Thoracic aorta (tissue), 2 donors: Measurements from ENCODE around the gene FAM131C. TPM values are rescaled to one million over a fixed set of nuclear protein-coding genes. Genes with fewer than 3 reads are reported as not detected.
"Not testable (repeated sequence)": the region's sequence is repeated elsewhere in the genome, so short reads cannot be mapped to it uniquely, and the experiment has no call there.

Experiments used
- ATAC-seq: fragments of 150-250 bp; one replicate; pipeline ENCODE4 v1.8.0; 2017; ENCODE audit warnings: low read depth; ENCODE audit not compliant: insufficient number of reproducible peaks, low FRiP score
- DNase-seq: peaks from one replicate; pipeline ENCODE4 v3.0.0-alpha.2; 2020; ENCODE audit warnings: low spot score
- H3K27ac ChIP-seq, 2 donors: fragments of 200-600 bp; sonication (generic); 1 replicate in 1 of 2; 2 replicates in 1 of 2; pipeline ENCODE4 v1.5.1; 2016; ENCODE audit warnings: mild to moderate bottlenecking in 2 of 2, moderate library complexity in 2 of 2
- H3K27me3 ChIP-seq: fragments of 200-600 bp; sonication (generic); replicated peaks from 2 replicates; pipeline ENCODE4 v1.6.0; 2016; ENCODE audit warnings: mild to moderate bottlenecking; ENCODE audit not compliant: insufficient read depth
- H3K36me3 ChIP-seq: fragments of 200-600 bp; sonication (generic); one replicate; pipeline ENCODE4 v1.5.1; 2016
- H3K4me1 ChIP-seq, 2 donors: fragments of 200-600 bp; sonication (generic); 1 replicate in 1 of 2; 2 replicates in 1 of 2; pipeline versions ENCODE4 v1.5.1 to v1.6.0; 2016; ENCODE audit warnings: low read depth in 2 of 2, mild to moderate bottlenecking in 1 of 2; ENCODE audit not compliant: control insufficient read depth in 1 of 2
- H3K4me3 ChIP-seq: fragments of 200-600 bp; sonication (generic); 2 replicates; pipeline ENCODE4 v1.5.1; 2016; ENCODE audit warnings: mild to moderate bottlenecking
- H3K9me3 ChIP-seq: fragments of 200-600 bp; sonication (generic); 2 replicates; pipeline ENCODE4 v1.5.1; 2016
- CTCF ChIP-seq: fragments of 200-600 bp; sonication (generic); IDR thresholded peaks from one replicate; pipeline ENCODE4 v1.5.1; 2019; ENCODE audit warnings: antibody characterized with exemption
- total RNA-seq, 2 donors: library from RNA; depleted of rRNA; stranded (reverse); fragments of >200 nt; gene quantifications; one replicate each; pipeline versions ENCODE4 v1.1.0 to v1.2.3, GENCODE V29; 2016

Gene FAM131C
- total RNA-seq, 2 donors from 2014 or later, result not detected

GRCh38 chr1:16112596-16113555 is 39.4 kb upstream of the FAM131C start:
- Histone ChIP-seq H3K4me1 (peaks cover 3 to 19% of the 10 kb centered on the region in 2 donors), H3K27ac (no peak overlapping the region), H3K4me3 (no peak overlapping the region), H3K9me3 (peaks cover 9% of the 10 kb centered on the region), H3K27me3 (no peaks in the 10 kb centered on the region), H3K36me3 (no peaks in the 10 kb centered on the region)
- TF ChIP-seq CTCF, result no peak
- ATAC-seq (no peak), DNase-seq (no peak)

DNA sequence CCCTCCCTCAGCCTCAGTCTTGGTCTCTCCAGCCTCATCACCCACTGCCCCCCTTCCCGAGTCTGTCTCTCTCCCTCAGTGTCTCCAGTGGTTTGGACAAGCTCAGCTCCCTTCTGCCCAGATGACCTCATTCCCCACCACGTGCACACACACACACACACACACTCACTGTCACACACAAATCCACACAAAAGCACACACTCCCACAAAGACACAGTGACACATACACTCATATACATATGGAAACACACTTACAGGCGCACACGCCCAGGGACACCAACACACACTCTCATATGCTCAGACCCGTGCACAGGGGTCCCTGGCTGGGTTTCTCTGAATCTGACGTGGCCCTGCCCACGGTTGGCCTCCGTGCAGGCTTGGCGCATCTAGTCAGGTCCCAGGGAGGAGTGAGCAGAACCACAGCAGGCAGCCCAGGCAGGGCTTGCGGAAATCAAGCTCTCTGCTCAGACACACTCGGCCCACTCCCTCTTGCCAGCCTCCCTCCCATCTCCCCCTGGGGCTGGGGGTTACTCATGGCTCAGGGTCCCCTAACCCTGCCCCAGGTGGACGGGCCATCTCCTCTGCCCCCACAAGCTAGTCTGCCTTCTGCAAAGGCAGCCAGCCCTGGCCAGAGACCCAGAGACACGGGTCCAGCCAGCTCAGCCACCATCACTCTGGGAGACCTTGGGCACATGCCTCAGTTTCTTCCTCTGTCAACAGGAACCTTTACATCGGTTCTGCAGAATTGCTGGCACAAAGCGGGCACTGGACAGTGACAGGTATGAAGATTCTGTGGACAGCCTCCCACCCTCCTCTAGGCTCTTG is 38.5 kb upstream of the FAM131C start:
- no peak overlapping the region for H3K27ac ChIP-seq
- TF ChIP-seq CTCF, result no peak
- no peaks in the 10 kb centered on the region for H3K27me3 ChIP-seq
- no peaks in the 10 kb centered on the region for H3K36me3 ChIP-seq
- peaks cover 3 to 19% of the 10 kb centered on the region in 2 donors for H3K4me1 ChIP-seq
- ATAC-seq, result no peak
- DNase-seq, result no peak
- H3K9me3 ChIP-seq, result peaks cover 9% of the 10 kb centered on the region
- no peak overlapping the region for H3K4me3 ChIP-seq

GRCh38 chr1:16110884-16111283 is 37.4 kb upstream of the FAM131C start:
- no peaks in the 10 kb centered on the region for H3K36me3 ChIP-seq
- peaks cover 9% of the 10 kb centered on the region for H3K9me3 ChIP-seq
- no peak overlapping the region for H3K27ac ChIP-seq
- no peak for TF ChIP-seq CTCF
- no peak for ATAC-seq
- H3K4me3 ChIP-seq, result no peak overlapping the region
- H3K27me3 ChIP-seq, result no peaks in the 10 kb centered on the region
- no peak for DNase-seq
- peaks cover 3 to 19% of the 10 kb centered on the region in 2 donors for H3K4me1 ChIP-seq

DNA sequence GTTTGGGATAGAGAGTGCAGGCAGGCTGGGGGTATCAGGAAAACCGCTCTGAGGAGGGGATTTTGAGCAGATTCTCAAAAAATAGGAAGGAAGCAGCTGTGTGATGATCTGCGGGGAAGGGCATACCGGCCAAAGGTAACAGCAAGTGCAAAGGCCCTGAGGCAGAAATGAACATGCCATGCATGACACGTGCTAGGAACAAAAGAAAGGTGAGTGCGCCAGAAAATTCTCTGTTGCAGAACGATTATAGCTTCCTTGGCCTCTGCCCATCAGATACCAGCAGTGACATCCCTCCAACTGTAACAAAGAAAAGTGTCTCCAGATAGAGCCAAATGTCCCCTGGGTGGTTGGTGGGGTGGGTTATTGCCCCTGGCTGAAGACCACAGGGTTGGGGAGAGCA is 37.0 kb upstream of the FAM131C start:
- H3K9me3 ChIP-seq, result peaks cover 9% of the 10 kb centered on the region
- ATAC-seq, result no peak
- H3K27ac ChIP-seq, result no peak overlapping the region
- no peak for TF ChIP-seq CTCF
- peaks cover 3 to 19% of the 10 kb centered on the region in 2 donors for H3K4me1 ChIP-seq
- no peak for DNase-seq
- H3K27me3 ChIP-seq, result no peaks in the 10 kb centered on the region
- H3K36me3 ChIP-seq, result no peaks in the 10 kb centered on the region
- H3K4me3 ChIP-seq, result no peak overlapping the region

- TF ChIP-seq CTCF, result no peak
- Histone ChIP-seq H3K9me3 (peaks cover 9% of the 10 kb centered on the region), H3K4me1 (peaks cover 3 to 19% of the 10 kb centered on the region in 2 donors), H3K27me3 (no peaks in the 10 kb centered on the region), H3K27ac (no peak overlapping the region), H3K4me3 (no peak overlapping the region), H3K36me3 (no peaks in the 10 kb centered on the region)
- no peak for ATAC-seq
- DNase-seq, result no peak
Measured at GRCh38 chr1:16109571-16109970, 36.1 kb upstream of the FAM131C start.

DNA sequence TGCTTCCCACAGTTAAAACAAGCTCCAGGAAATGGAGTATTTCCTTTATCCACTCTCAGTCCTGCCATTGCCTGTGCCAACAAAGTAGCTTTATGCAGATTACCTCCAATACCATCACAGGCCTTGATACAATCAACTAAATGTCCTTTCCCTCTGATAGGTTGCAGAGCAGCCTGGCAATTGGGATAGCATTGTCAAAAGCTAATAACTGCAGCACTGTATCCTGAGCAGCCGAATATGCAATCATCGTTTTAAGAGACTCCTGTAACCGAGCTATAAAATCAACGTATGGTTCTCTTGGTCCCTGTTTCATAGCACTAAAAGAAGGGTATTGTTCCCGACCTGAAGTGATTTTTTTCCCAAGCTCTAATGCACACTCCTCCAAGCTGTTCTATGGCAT is 33.6 kb upstream of the FAM131C start:
- H3K27ac ChIP-seq, H3K36me3 ChIP-seq, H3K4me1 ChIP-seq, H3K4me3 ChIP-seq, H3K27me3 ChIP-seq, ATAC-seq, DNase-seq, H3K9me3 ChIP-seq: not testable (repeated sequence)
